Measurements from ENCODE around the gene CSMD2. TPM values are rescaled to one million over a fixed set of nuclear protein-coding genes. Genes with fewer than 3 reads are reported as not detected.

The CSMD2 gene
- polyA plus RNA-seq, 1 of the 3 experiments (the other 2 are of a cell fraction), result not detected

DNA sequence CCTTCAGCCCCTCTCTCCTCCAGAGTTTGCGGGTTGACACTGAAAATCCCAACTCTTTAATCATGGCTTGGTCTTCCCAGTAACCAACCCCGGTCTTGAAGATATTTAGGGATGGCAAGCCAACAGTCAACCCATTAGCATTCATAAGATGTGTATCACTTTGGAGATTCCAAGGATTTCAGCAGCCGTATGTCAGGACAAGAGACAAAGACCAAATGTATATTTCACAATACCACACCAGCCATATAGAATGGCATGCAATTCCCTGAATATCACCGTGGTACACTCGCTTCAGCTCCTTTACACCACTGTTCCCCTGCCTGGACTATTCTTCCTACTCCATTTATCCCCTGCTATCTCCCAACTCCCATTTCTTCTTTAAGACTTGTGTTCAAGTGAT is 109.2 kb downstream of the CSMD2 start (continued):
- no peak for TF ChIP-seq RFX5 (IDR thresholded peaks at IDR 0.05; ENCODE audit: low read length)
- TF ChIP-seq, protein P1, sequence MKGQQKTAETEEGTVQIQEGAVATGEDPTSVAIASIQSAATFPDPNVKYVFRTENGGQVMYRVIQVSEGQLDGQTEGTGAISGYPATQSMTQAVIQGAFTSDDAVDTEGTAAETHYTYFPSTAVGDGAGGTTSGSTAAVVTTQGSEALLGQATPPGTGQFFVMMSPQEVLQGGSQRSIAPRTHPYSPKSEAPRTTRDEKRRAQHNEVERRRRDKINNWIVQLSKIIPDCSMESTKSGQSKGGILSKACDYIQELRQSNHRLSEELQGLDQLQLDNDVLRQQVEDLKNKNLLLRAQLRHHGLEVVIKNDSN (IDR thresholded peaks at IDR 0.05; ENCODE audit: borderline replicate concordance, low read depth), result no peak
- no peak for TF ChIP-seq RXRA (IDR thresholded peaks at IDR 0.05; ENCODE audit: borderline replicate concordance, low read depth)
- TF ChIP-seq MAX (IDR thresholded peaks at IDR 0.05; ENCODE audit: low read depth), result no peak

GRCh38 chr1:34054920-34055319 is 110.1 kb downstream of the CSMD2 start:
- Histone ChIP-seq H3K4me3 (ENCODE audit: low read depth in 2 of 2, low read length in 1 of 2) (no peak overlapping the region), H2AFZ (ENCODE audit: low read depth) (no peak overlapping the region), H3K9me2 (no peaks in the 10 kb centered on the region), H3K36me3 (replicated peaks in 1 of 2; ENCODE audit: control insufficient read depth in 1 of 2, insufficient read depth in 2 of 2, low read length in 1 of 2) (no peaks in the 10 kb centered on the region), H3K27ac (ENCODE audit: low read depth in 2 of 2, low read length in 1 of 2) (no peak overlapping the region), H3K4me1 (ENCODE audit: control insufficient read depth in 1 of 2, insufficient read depth in 2 of 2, low read depth in 1 of 2, low read length in 1 of 2) (peaks cover 0 to 30% of the 10 kb centered on the region in 2 experiments; a peak in 1 of 4 replicates), H3F3A (replicated peaks; ENCODE audit: insufficient read depth) (no peaks in the 10 kb centered on the region), H3K9ac (no peak overlapping the region), H3K4me2 (no peak overlapping the region), H3K9me3 (no peaks in the 10 kb centered on the region), H3K79me2 (ENCODE audit: insufficient read depth) (no peaks in the 10 kb centered on the region), H3K27me3 (ENCODE audit: insufficient read depth) (no peaks in the 10 kb centered on the region), H4K20me1 (ENCODE audit: insufficient read depth) (no peaks in the 10 kb centered on the region)
- no peak for DNase-seq
- TF ChIP-seq, protein P1 (IDR thresholded peaks at IDR 0.05; ENCODE audit: borderline replicate concordance, low read depth), result no peak
- no peak for TF ChIP-seq REST (IDR thresholded peaks at IDR 0.05; ENCODE audit: low read depth, low read length)
- TF ChIP-seq EP300 (IDR thresholded peaks at IDR 0.05; ENCODE audit: borderline replicate concordance in 1 of 2, low read depth in 1 of 2, low read length in 1 of 2), result no peak
- no peak for TF ChIP-seq RCOR1 (IDR thresholded peaks at IDR 0.05; ENCODE audit: low read length)
- TF ChIP-seq EZH2phosphoT487 (IDR thresholded peaks at IDR 0.05; ENCODE audit: borderline replicate concordance, low read depth), result no peak
- TF ChIP-seq GABPA (IDR thresholded peaks at IDR 0.05; ENCODE audit: low read depth), result no peak
- no peak for TF ChIP-seq YY1 (IDR thresholded peaks at IDR 0.05; ENCODE audit: low read depth)
- TF ChIP-seq SIN3A (IDR thresholded peaks at IDR 0.05; ENCODE audit: borderline replicate concordance, low read depth, low read length), result no peak
- no peak for TF ChIP-seq NFIC (IDR thresholded peaks at IDR 0.05; ENCODE audit: borderline replicate concordance)
- no peak for TF ChIP-seq SMC3 (IDR thresholded peaks at IDR 0.05; ENCODE audit: low read depth, low read length)
- TF ChIP-seq, protein P2, sequence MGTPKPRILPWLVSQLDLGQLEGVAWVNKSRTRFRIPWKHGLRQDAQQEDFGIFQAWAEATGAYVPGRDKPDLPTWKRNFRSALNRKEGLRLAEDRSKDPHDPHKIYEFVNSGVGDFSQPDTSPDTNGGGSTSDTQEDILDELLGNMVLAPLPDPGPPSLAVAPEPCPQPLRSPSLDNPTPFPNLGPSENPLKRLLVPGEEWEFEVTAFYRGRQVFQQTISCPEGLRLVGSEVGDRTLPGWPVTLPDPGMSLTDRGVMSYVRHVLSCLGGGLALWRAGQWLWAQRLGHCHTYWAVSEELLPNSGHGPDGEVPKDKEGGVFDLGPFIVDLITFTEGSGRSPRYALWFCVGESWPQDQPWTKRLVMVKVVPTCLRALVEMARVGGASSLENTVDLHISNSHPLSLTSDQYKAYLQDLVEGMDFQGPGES (IDR thresholded peaks at IDR 0.05; ENCODE audit: low read depth, low read length), result no peak
- no peak for TF ChIP-seq CTCF (IDR thresholded peaks at IDR 0.05)
- TF ChIP-seq ZBTB33 (IDR thresholded peaks at IDR 0.05; ENCODE audit: borderline replicate concordance, low read depth), result no peak
- TF ChIP-seq ELF1 (IDR thresholded peaks at IDR 0.05), result no peak
- TF ChIP-seq CHD2 (IDR thresholded peaks at IDR 0.05; ENCODE audit: low read length, partially characterized antibody), result no peak
- POLR2A ChIA-PET, result no interaction called here
- CTCF ChIA-PET, result interaction anchor here (5.4 kb wide), 1 partner anchor 108 kb away, joined by 18 read pairs; no protein-coding TSS in a partner anchor
- WGBS (ENCODE audit: low lambda C conversion rate), result 60% methylated on average over 1 of the region's 1 CpG
